HepG2 (cell line): Measurements from ENCODE around the gene C16orf78. TPM values are rescaled to one million over a fixed set of nuclear protein-coding genes. Genes with fewer than 3 reads are reported as not detected.

Source experiments
- ATAC-seq: fragments of 200-7000 bp; cut with Tn5 transposase; 3 replicates; pipeline ENCODE4 v1.9.1; 2020; ENCODE audit warnings: mild to moderate bottlenecking, moderate library complexity
- BruUV-seq: library from RNA; stranded (reverse); fragments of 400-500 nt; replicated peaks from 2 replicates; lab custom pipeline; 2021; lab: Mats Ljungman, UMichigan
- CTCF ChIA-PET: fragments of 300-600 bp; formaldehyde crosslinking; extraction: SDS; loops from one replicate; lab custom pipeline; 2021; ENCODE audit warnings: low total read pairs, inconsistent platforms, low intra/inter-chr PET ratio; lab: Yijun Ruan, JAX
- POLR2A ChIA-PET: fragments of 350-600 bp; sonication (Branson Sonifier 250); formaldehyde crosslinking; loops from one replicate; lab custom pipeline; 2020; ENCODE audit warnings: antibody characterized with exemption, inconsistent platforms; lab: Yijun Ruan, JAX
- DNase-seq: peaks from one replicate; pipeline ENCODE4 v3.0.0-alpha.2; 2015; ENCODE audit warnings: low spot score
- FAIRE-seq: peaks from 3 replicates; lab custom pipeline; 2011; peaks lifted over from hg19 to GRCh38; lab: Jason Lieb, UNC
- H2AFZ ChIP-seq: one replicate; pipeline ENCODE4 v1.6.1; 2011; ENCODE audit warnings: low read length, inconsistent platforms
- H3K27ac ChIP-seq: fragments of 300-600 bp; 3 replicates; pipeline ENCODE4 v1.8.0; 2011; ENCODE audit warnings: mixed run types, mild to moderate bottlenecking, mixed read lengths, low read length, inconsistent platforms; ENCODE audit not compliant: insufficient read depth; ENCODE audit errors: extremely low read length
- H3K27me3 ChIP-seq, 2 experiments: fragments of 200-600 bp in 1 of 2; 2 replicates in 1 of 2; 3 replicates in 1 of 2; pipeline versions ENCODE4 v1.6.0 to v1.8.0; 2011; ENCODE audit warnings: low read length in 2 of 2, mild to moderate bottlenecking in 2 of 2, moderate library complexity in 2 of 2, inconsistent platforms in 1 of 2; ENCODE audit not compliant: insufficient read depth in 2 of 2, control insufficient read depth in 1 of 2
- H3K36me3 ChIP-seq, 2 experiments: fragments of 200-600 bp in 1 of 2; replicated peaks in 1 of 2; 2 replicates in 1 of 2; 3 replicates in 1 of 2; pipeline versions ENCODE4 v1.5.1 to v1.8.0; 2011; ENCODE audit warnings: low read length in 2 of 2, inconsistent platforms in 1 of 2; ENCODE audit not compliant: insufficient read depth in 2 of 2, control insufficient read depth in 1 of 2
- H3K4me1 ChIP-seq: 2 replicates; pipeline ENCODE4 v1.5.1; 2012; ENCODE audit warnings: low read length, inconsistent platforms; ENCODE audit not compliant: insufficient read depth
- H3K4me2 ChIP-seq: 2 replicates; pipeline ENCODE4 v1.6.0; 2011; ENCODE audit warnings: low read depth, low read length, inconsistent platforms
- H3K4me3 ChIP-seq, 3 experiments: fragments of 200-600 bp in 1 of 3; sonication (generic), shearing (Covaris generic) in 1 of 3; replicated peaks in 1 of 3; 2 replicates each; pipeline ENCODE4 v1.5.1; 2011 to 2016; ENCODE audit warnings: low read length in 3 of 3, inconsistent platforms in 2 of 3, low read depth in 2 of 3, mild to moderate bottlenecking in 2 of 3, control low read depth in 1 of 3, mixed read lengths in 1 of 3; ENCODE audit not compliant: insufficient read depth in 1 of 3
- H3K79me2 ChIP-seq: one replicate; pipeline ENCODE4 v1.6.1; 2011; ENCODE audit warnings: low read length, inconsistent platforms; ENCODE audit not compliant: insufficient read depth
- H3K9ac ChIP-seq: 2 replicates; pipeline ENCODE4 v1.6.0; 2011; ENCODE audit warnings: mild to moderate bottlenecking, low read depth, low read length, inconsistent platforms; ENCODE audit not compliant: insufficient read depth
- H3K9me3 ChIP-seq: 2 replicates; pipeline ENCODE4 v1.5.1; 2012; ENCODE audit warnings: mild to moderate bottlenecking, low read length
- H4K20me1 ChIP-seq: 2 replicates; pipeline ENCODE4 v1.6.0; 2011; ENCODE audit warnings: inconsistent platforms, mild to moderate bottlenecking, low read length, moderate library complexity; ENCODE audit not compliant: insufficient read depth
- BRCA1 ChIP-seq: sonication (generic); formaldehyde crosslinking; IDR thresholded peaks from 2 replicates; pipeline ENCODE4 v1.4.0; 2020; ENCODE audit warnings: missing genetic modification reagents
- ETV6 ChIP-seq: sonication (generic); formaldehyde crosslinking; conservative IDR thresholded peaks from 2 replicates; pipeline ENCODE4 v1.4.0; 2020; ENCODE audit warnings: missing genetic modification reagents
- IRF9 ChIP-seq: sonication (generic); formaldehyde crosslinking; IDR thresholded peaks from 2 replicates; pipeline ENCODE4 v1.8.0; 2022; ENCODE audit warnings: missing genetic modification reagents, mild to moderate bottlenecking, borderline replicate concordance
- KIAA2018 ChIP-seq: sonication (generic); formaldehyde crosslinking; IDR thresholded peaks from 2 replicates; pipeline ENCODE4 v1.5.0; 2020; ENCODE audit warnings: mild to moderate bottlenecking, missing genetic modification reagents, borderline replicate concordance
- MLLT10 ChIP-seq: sonication (generic); formaldehyde crosslinking; IDR thresholded peaks from 2 replicates; pipeline ENCODE4 v1.4.0; 2020; ENCODE audit warnings: missing genetic modification reagents
- RAD51 ChIP-seq: fragments of 450-650 bp; IDR thresholded peaks from 2 replicates; pipeline ENCODE4 v1.6.1; 2016; ENCODE audit warnings: borderline replicate concordance
- SRY ChIP-seq: sonication (generic); formaldehyde crosslinking; IDR thresholded peaks from 2 replicates; pipeline ENCODE4 v1.8.0; 2022; ENCODE audit warnings: mild to moderate bottlenecking, missing genetic modification reagents
- WGBS: methylation state at CpG from one replicate; pipeline ENCODE4 v1.1.6; 2017; ENCODE audit warnings: low lambda C conversion rate; 5-methylcytosine and 5-hydroxymethylcytosine counted together
- in situ Hi-C: cut with HindIII; loops from 2 replicates; pipeline ENCODE4 v1.10.0; 2017; ENCODE audit warnings: low pct_unique_long_range_greater_than_20kb; ENCODE audit not compliant: extremely low pct_ligation_motif_present
- intact Hi-C: fragments of 100-400 bp; cut with micrococcal nuclease; formaldehyde crosslinking; loops from one replicate; pipeline ENCODE4 v1.10.0; 2022; ENCODE audit not compliant: unreplicated experiment
- polyA plus RNA-seq, 8 experiments: library from polyadenylated mRNA; depleted of rRNA in 3 of 8; stranded (reverse) in 7 of 8; unstranded in 1 of 8; fragments of >200 nt; fragmentation: Illumina TruSeq in 4 of 8; extraction: Trizol in 4 of 8; gene quantifications; 2 replicates each; pipeline versions ENCODE4 v1.2.1 to v1.2.3, GENCODE V29; 2011 to 2016; ENCODE audit warnings: low read depth in 4 of 8, missing spikeins in 1 of 8, mixed read lengths in 1 of 8; ENCODE audit not compliant: insufficient read depth in 1 of 8
- total RNA-seq, 5 experiments: library from RNA; depleted of rRNA; stranded (reverse); fragments of >200 nt; fragmentation: Illumina TruSeq; extraction: Trizol; gene quantifications; 2 replicates each; pipeline ENCODE4 v1.2.3, GENCODE V29; 2016; ENCODE audit warnings: low read depth in 1 of 5

Gene C16orf78
- total and polyA plus RNA-seq, 2 of the 13 experiments (the other 11 are each of a cell fraction or from before 2014, with no cell fraction given) = not detected

DNA sequence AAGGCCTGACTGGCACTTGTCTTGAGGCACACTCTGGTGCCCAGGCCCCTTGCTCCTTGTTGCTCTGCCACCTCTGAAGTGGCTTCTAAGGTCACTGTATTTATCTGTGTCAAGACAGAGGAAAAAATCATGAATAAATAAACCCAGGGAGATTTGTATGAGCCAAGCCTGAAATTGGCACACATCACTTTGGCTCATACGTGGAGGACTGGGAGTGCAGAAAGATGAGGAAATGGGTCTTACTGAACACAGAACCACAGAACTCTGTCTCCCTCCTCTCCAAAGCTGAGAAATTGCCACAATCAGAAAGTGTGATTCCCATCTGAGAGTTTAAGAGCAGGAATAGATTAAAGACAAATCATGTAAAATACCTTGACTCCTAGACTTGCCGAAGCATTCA lies 27.1 kb upstream of the C16orf78 start:
- TF ChIP-seq RAD51 = no peak
- no peak for TF ChIP-seq ETV6 (CRISPR knock-in tag)
- TF ChIP-seq KIAA2018 (CRISPR knock-in tag) = no peak
- TF ChIP-seq IRF9 (CRISPR knock-in tag) = no peak
- TF ChIP-seq SRY = no peak
- no peak for TF ChIP-seq MLLT10 (CRISPR knock-in tag)
- TF ChIP-seq BRCA1 (CRISPR knock-in tag) = no peak
- TF ChIP-seq, all 625 proteins: peak for 0
- no peaks in the 10 kb centered on the region for H3K79me2 ChIP-seq
- H4K20me1 ChIP-seq = no peaks in the 10 kb centered on the region; the same call in 1 of the 2 replicates
- intact Hi-C loops (no loop called here), in situ Hi-C loops (loop anchor here (10.0 kb wide), 1 partner anchor 282 kb away; no protein-coding TSS in a partner anchor)
- no peak overlapping the region for H3K27ac ChIP-seq
- H3K4me3 ChIP-seq = no peak overlapping the region
- no peaks in the 10 kb centered on the region; a peak in 2 of 5 replicates for H3K27me3 ChIP-seq
- DNase-seq (no peak), ATAC-seq (no peak), FAIRE-seq (no peak)
- no peaks in the 10 kb centered on the region for H3K36me3 ChIP-seq
- 2% methylated on average over 2 of the region's 2 CpGs for WGBS
- CTCF ChIA-PET = no interaction called here
- no peaks in the 10 kb centered on the region for H3K9me3 ChIP-seq
- H3K4me1 ChIP-seq = no peaks in the 10 kb centered on the region
- H2AFZ ChIP-seq = no peak overlapping the region
- BruUV-seq = no TSS peak
- H3K9ac ChIP-seq = no peak overlapping the region
- POLR2A ChIA-PET = no interaction called here
- H3K4me2 ChIP-seq = no peak overlapping the region
